Peyer's patch (tissue), 4 donors: Measurements from ENCODE around the gene JPT2. TPM values are rescaled to one million over a fixed set of nuclear protein-coding genes. Genes with fewer than 3 reads are reported as not detected.

Experiments
- DNase-seq, 3 donors: peaks; one replicate each; pipeline ENCODE4 v3.0.0-alpha.2; 2017 to 2019
- H3K27ac ChIP-seq, 4 donors: fragments of 200-600 bp; sonication (generic); one replicate each; pipeline ENCODE4 v1.5.1; 2016 to 2019
- H3K27me3 ChIP-seq, 2 donors: fragments of 200-600 bp; sonication (generic); one replicate each; pipeline ENCODE4 v1.5.1; 2019
- H3K36me3 ChIP-seq, 3 donors: fragments of 200-600 bp; sonication (generic); one replicate each; pipeline ENCODE4 v1.5.1; 2016 to 2019
- H3K4me1 ChIP-seq, 4 donors: fragments of 200-600 bp; sonication (generic); one replicate each; pipeline ENCODE4 v1.5.1; 2016 to 2019
- H3K4me3 ChIP-seq, 4 donors: fragments of 200-600 bp; sonication (generic); 1 replicate in 3 of 4; 2 replicates in 1 of 4; pipeline ENCODE4 v1.5.1; 2016 to 2019; ENCODE audit warnings: mild to moderate bottlenecking in 1 of 4
- H3K9me3 ChIP-seq, 4 donors: fragments of 200-600 bp; sonication (generic); one replicate each; pipeline ENCODE4 v1.5.1; 2016 to 2019; ENCODE audit warnings: mild to moderate bottlenecking in 1 of 4
- POLR2A ChIP-seq, 2 donors: fragments of 450-650 bp; IDR thresholded peaks; one replicate each; pipeline ENCODE4 v1.5.1; 2017; ENCODE audit warnings: antibody characterized with exemption in 2 of 2, mild to moderate bottlenecking in 2 of 2, moderate library complexity in 2 of 2
- total RNA-seq, 4 donors: library from RNA; depleted of rRNA; stranded (reverse); fragments of >200 nt; gene quantifications; one replicate each; pipeline ENCODE4 v1.1.0, GENCODE V29; 2016
- TF ChIP-seq, protein P1 (sequence below), 6 experiments: fragments of 450-650 bp in 4 of 6; fragments of 200-600 bp in 2 of 6; sonication (generic) in 1 of 6; IDR thresholded peaks; one replicate each; pipeline ENCODE4 v1.5.1; 2017 to 2019; ENCODE audit warnings: antibody characterized with exemption in 6 of 6, mild to moderate bottlenecking in 3 of 6, moderate library complexity in 1 of 6

The JPT2 gene
- total RNA-seq, 4 donors from 2014 or later = 22.7 to 32.3 (median 25.0) TPM

DNA sequence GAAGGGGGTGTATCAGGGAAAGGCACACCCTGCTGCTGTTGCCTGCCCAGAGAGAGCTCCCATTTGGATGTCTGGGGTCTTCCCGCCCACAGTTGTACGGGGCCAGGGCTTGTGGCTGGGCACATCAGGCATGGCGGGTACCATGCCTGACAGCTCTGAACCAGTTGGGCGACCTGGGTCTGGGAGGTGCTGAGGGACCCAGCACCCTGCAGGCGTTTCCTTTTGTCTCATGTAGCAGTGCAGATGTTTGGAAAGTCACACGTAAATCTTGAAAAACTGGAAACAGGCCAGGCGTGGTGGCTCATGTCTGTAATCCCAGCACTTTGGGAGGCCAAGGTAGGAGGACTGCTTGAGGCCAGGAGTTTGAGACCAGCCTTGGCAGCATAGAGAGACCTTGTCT is 8.4 kb upstream of the JPT2 start:
- no peaks in the 10 kb centered on the region for H3K4me1 ChIP-seq
- no peak for TF ChIP-seq POLR2A (IDR thresholded peaks at IDR 0.05)
- TF ChIP-seq, protein P1, sequence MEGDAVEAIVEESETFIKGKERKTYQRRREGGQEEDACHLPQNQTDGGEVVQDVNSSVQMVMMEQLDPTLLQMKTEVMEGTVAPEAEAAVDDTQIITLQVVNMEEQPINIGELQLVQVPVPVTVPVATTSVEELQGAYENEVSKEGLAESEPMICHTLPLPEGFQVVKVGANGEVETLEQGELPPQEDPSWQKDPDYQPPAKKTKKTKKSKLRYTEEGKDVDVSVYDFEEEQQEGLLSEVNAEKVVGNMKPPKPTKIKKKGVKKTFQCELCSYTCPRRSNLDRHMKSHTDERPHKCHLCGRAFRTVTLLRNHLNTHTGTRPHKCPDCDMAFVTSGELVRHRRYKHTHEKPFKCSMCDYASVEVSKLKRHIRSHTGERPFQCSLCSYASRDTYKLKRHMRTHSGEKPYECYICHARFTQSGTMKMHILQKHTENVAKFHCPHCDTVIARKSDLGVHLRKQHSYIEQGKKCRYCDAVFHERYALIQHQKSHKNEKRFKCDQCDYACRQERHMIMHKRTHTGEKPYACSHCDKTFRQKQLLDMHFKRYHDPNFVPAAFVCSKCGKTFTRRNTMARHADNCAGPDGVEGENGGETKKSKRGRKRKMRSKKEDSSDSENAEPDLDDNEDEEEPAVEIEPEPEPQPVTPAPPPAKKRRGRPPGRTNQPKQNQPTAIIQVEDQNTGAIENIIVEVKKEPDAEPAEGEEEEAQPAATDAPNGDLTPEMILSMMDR (IDR thresholded peaks at IDR 0.05) = no peak

DNA sequence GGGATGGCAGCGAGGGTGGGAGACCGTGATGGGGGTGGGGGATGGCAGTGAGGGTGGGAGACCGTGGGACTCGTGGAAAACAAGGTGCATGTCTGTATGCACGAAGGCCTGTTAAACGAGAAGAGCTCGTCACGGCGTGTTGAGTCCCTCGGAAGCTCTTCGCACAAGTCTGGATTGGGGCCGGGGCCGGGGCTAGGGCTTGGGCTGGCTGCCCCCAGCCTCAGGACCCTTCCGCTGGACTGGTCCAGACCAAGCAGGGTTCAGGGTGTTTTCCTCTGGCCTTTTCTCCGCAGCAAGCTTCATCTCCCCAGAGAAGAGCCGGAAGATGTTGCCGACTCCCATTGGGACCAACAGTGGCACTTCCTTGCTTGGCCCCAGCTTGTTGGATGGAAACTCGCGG is 7.7 kb upstream of the JPT2 start:
- Histone ChIP-seq H3K9me3 (no peaks in the 10 kb centered on the region), H3K27me3 (no peaks in the 10 kb centered on the region), H3K27ac (no peak overlapping the region), H3K36me3 (peaks cover 0 to 98% (median 0%) of the 10 kb centered on the region in 3 donors), H3K4me3 (no peak overlapping the region), H3K4me1 (no peaks in the 10 kb centered on the region)
- TF ChIP-seq, protein P1 (IDR thresholded peaks at IDR 0.05) = no peak
- no peak for TF ChIP-seq POLR2A (IDR thresholded peaks at IDR 0.05)
- no peak for DNase-seq

More for the DNA sequence above, 8.4 kb upstream of the JPT2 start:
- peaks cover 0 to 98% (median 0%) of the 10 kb centered on the region in 3 donors for H3K36me3 ChIP-seq
- H3K4me3 ChIP-seq = no peak overlapping the region
- no peak overlapping the region for H3K27ac ChIP-seq
- no peaks in the 10 kb centered on the region for H3K9me3 ChIP-seq
- H3K27me3 ChIP-seq = no peaks in the 10 kb centered on the region
- DNase-seq = no peak

DNA sequence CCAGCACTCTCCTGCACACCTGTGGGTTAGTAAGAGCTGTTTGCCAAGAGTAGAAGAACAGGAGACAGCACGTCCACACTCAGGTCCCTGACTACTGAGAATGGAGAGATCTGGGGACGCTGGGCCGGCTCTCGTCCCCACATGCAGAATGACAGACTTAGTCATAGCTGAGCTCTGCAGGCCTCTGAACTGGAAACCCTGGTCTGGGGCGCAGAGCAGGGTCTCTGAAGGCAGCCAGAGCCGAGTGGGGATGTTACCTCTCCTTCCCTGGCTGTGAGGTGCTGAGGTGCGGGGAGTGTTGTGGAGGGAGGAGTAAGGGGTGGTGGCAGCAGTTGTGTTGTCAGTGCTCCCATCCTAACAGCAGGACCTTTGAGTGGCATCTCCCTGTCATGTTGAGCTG is 7.2 kb upstream of the JPT2 start:
- no peak overlapping the region for H3K4me3 ChIP-seq
- peaks cover 0 to 98% (median 0%) of the 10 kb centered on the region in 3 donors for H3K36me3 ChIP-seq
- no peaks in the 10 kb centered on the region for H3K9me3 ChIP-seq
- H3K4me1 ChIP-seq = no peaks in the 10 kb centered on the region
- no peak for DNase-seq
- TF ChIP-seq POLR2A (IDR thresholded peaks at IDR 0.05) = no peak
- no peaks in the 10 kb centered on the region for H3K27me3 ChIP-seq
- H3K27ac ChIP-seq = no peak overlapping the region

GRCh38 chr16:1673424-1674151 is 4.5 kb upstream of the JPT2 start:
- Histone ChIP-seq H3K9me3 (no peaks in the 10 kb centered on the region), H3K36me3 (peaks cover 0 to 72% (median 0%) of the 10 kb centered on the region in 3 donors)
- no peak for DNase-seq

GRCh38 chr16:1674306-1674705 is 3.8 kb upstream of the JPT2 start:
- H3K36me3 ChIP-seq = peaks cover 0 to 65% (median 0%) of the 10 kb centered on the region in 3 donors

More at GRCh38 chr16:1673424-1674151, 4.5 kb upstream of the JPT2 start:
- TF ChIP-seq, protein P1 (IDR thresholded peaks at IDR 0.05) = no peak
- no peak for TF ChIP-seq POLR2A (IDR thresholded peaks at IDR 0.05)
- Histone ChIP-seq H3K27me3 (no peaks in the 10 kb centered on the region), H3K4me1 (no peaks in the 10 kb centered on the region), H3K4me3 (no peak overlapping the region), H3K27ac (no peak overlapping the region)

More at GRCh38 chr16:1674306-1674705, 3.8 kb upstream of the JPT2 start:
- Histone ChIP-seq H3K4me1 (no peaks in the 10 kb centered on the region), H3K27me3 (no peaks in the 10 kb centered on the region), H3K4me3 (no peak overlapping the region), H3K27ac (no peak overlapping the region), H3K9me3 (no peaks in the 10 kb centered on the region)
- DNase-seq = no peak
- TF ChIP-seq, protein P1 (IDR thresholded peaks at IDR 0.05) = no peak
- TF ChIP-seq POLR2A (IDR thresholded peaks at IDR 0.05) = no peak
